ENCODE measurements around the gene TMEM196.

DNA sequence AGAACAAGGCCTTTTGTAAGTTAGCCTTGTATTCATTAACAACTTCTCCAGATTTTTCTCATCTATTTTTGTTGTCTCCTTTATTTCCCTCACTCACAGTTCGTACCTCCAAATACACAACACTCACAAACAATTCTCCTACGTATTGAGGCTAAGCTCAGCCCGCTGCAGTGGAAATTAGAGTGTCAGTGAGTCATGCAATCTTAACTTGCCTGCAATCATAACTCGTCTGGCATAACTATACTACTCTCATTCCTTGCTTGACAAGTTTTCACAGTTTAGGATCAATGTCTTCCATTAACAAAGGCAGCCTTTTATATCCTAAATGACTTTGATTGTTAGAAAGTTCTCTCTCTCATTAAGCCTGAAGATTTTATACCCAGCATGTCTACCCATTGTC is 23.8 kb downstream of the TMEM196 start:
- TF ChIP-seq, protein P1, sequence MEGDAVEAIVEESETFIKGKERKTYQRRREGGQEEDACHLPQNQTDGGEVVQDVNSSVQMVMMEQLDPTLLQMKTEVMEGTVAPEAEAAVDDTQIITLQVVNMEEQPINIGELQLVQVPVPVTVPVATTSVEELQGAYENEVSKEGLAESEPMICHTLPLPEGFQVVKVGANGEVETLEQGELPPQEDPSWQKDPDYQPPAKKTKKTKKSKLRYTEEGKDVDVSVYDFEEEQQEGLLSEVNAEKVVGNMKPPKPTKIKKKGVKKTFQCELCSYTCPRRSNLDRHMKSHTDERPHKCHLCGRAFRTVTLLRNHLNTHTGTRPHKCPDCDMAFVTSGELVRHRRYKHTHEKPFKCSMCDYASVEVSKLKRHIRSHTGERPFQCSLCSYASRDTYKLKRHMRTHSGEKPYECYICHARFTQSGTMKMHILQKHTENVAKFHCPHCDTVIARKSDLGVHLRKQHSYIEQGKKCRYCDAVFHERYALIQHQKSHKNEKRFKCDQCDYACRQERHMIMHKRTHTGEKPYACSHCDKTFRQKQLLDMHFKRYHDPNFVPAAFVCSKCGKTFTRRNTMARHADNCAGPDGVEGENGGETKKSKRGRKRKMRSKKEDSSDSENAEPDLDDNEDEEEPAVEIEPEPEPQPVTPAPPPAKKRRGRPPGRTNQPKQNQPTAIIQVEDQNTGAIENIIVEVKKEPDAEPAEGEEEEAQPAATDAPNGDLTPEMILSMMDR (IDR thresholded peaks at IDR 0.05; ENCODE audit: insufficient read depth, low read length) = no peak
- no peak for TF ChIP-seq REST (IDR thresholded peaks at IDR 0.05; ENCODE audit: insufficient replicate concordance, low read depth)
- TF ChIP-seq POLR2AphosphoS5 (IDR thresholded peaks at IDR 0.05; ENCODE audit: low read depth) = no peak
- no peak for TF ChIP-seq SPI1 (IDR thresholded peaks at IDR 0.05; ENCODE audit: borderline replicate concordance, low read depth)
- no peak for TF ChIP-seq GABPA (IDR thresholded peaks at IDR 0.05; ENCODE audit: low read depth)
